HepG2 (cell line): ENCODE measurements around the gene SEMA4B. TPM values are rescaled to one million over a fixed set of nuclear protein-coding genes. Genes with fewer than 3 reads are reported as not detected.

ENCODE experiments used
- AGO1 ChIP-seq: fragments of 200-400 bp; formaldehyde crosslinking; IDR thresholded peaks from 2 replicates; pipeline ENCODE4 v1.6.1; 2017; ENCODE audit warnings: mild to moderate bottlenecking, low read depth, low read length, moderate library complexity; ENCODE audit not compliant: poor library complexity, severe bottlenecking
- CREB1 ChIP-seq, 2 experiments: fragments of 450-650 bp in 1 of 2; IDR thresholded peaks; 2 replicates each; pipeline ENCODE4 v1.6.1; 2016 to 2017; ENCODE audit warnings: control low read depth in 1 of 2, mild to moderate bottlenecking in 1 of 2, missing compliant biosample characterization in 1 of 2, missing genetic modification characterization in 1 of 2
- DPF2 ChIP-seq: sonication (generic); formaldehyde crosslinking; IDR thresholded peaks from 2 replicates; pipeline ENCODE4 v1.4.0; 2020; ENCODE audit warnings: mild to moderate bottlenecking, low read depth, missing genetic modification reagents, borderline replicate concordance
- SMAD1 ChIP-seq: sonication (generic); formaldehyde crosslinking; IDR thresholded peaks from 2 replicates; pipeline ENCODE4 v1.4.0; 2020; ENCODE audit warnings: missing genetic modification reagents, low read depth, mild to moderate bottlenecking, borderline replicate concordance
- SNAPC2 ChIP-seq: sonication (generic); formaldehyde crosslinking; IDR thresholded peaks from 2 replicates; pipeline ENCODE4 v1.8.1; 2022; ENCODE audit warnings: mild to moderate bottlenecking, missing genetic modification reagents
- ZBTB20 ChIP-seq: sonication (generic); formaldehyde crosslinking; IDR thresholded peaks from 2 replicates; pipeline ENCODE4 v1.8.1; 2023; ENCODE audit warnings: missing genetic modification reagents, low read depth, mild to moderate bottlenecking, borderline replicate concordance
- ZC3H13 ChIP-seq: sonication (generic); formaldehyde crosslinking; IDR thresholded peaks from 2 replicates; pipeline ENCODE4 v1.8.1; 2023; ENCODE audit warnings: mild to moderate bottlenecking, missing genetic modification reagents, moderate library complexity
- polyA plus RNA-seq, 8 experiments: library from polyadenylated mRNA; depleted of rRNA in 3 of 8; stranded (reverse) in 7 of 8; unstranded in 1 of 8; fragments of >200 nt; fragmentation: Illumina TruSeq in 4 of 8; extraction: Trizol in 4 of 8; gene quantifications; 2 replicates each; pipeline versions ENCODE4 v1.2.1 to v1.2.3, GENCODE V29; 2011 to 2016; ENCODE audit warnings: low read depth in 4 of 8, missing spikeins in 1 of 8, mixed read lengths in 1 of 8; ENCODE audit not compliant: insufficient read depth in 1 of 8
- total RNA-seq, 5 experiments: library from RNA; depleted of rRNA; stranded (reverse); fragments of >200 nt; fragmentation: Illumina TruSeq; extraction: Trizol; gene quantifications; 2 replicates each; pipeline ENCODE4 v1.2.3, GENCODE V29; 2016; ENCODE audit warnings: low read depth in 1 of 5
- TF ChIP-seq, protein P1 (sequence below): sonication (generic); formaldehyde crosslinking; IDR thresholded peaks from 2 replicates; pipeline ENCODE4 v1.5.0; 2020; ENCODE audit warnings: missing genetic modification reagents, mild to moderate bottlenecking, borderline replicate concordance
- TF ChIP-seq, protein P2 (sequence below): IDR thresholded peaks from 2 replicates; pipeline ENCODE4 v1.6.1; 2016; ENCODE audit warnings: missing compliant biosample characterization, missing genetic modification reagents, borderline replicate concordance
- TF ChIP-seq, protein P3 (sequence below): sonication (generic); formaldehyde crosslinking; IDR thresholded peaks from 2 replicates; pipeline ENCODE4 v1.5.1; 2020; ENCODE audit warnings: missing genetic modification reagents, mild to moderate bottlenecking, borderline replicate concordance
- TF ChIP-seq, protein P4 (sequence below): IDR thresholded peaks from 2 replicates; pipeline ENCODE4 v1.6.1; 2016; ENCODE audit warnings: low read depth, borderline replicate concordance
- TF ChIP-seq, protein P5 (sequence below), 2 experiments: fragments of 450-650 bp in 1 of 2; sonication (generic) in 1 of 2; formaldehyde crosslinking in 1 of 2; IDR thresholded peaks; 2 replicates each; pipeline versions ENCODE4 v1.6.1 to v1.8.0; 2016 to 2022; ENCODE audit warnings: antibody characterized with exemption in 1 of 2, mild to moderate bottlenecking in 1 of 2, missing genetic modification reagents in 1 of 2

The SEMA4B gene
- total and polyA plus RNA-seq, 2 of the 13 experiments (the other 11 are each of a cell fraction or from before 2014, with no cell fraction given): 2.1 to 17.0 TPM

DNA sequence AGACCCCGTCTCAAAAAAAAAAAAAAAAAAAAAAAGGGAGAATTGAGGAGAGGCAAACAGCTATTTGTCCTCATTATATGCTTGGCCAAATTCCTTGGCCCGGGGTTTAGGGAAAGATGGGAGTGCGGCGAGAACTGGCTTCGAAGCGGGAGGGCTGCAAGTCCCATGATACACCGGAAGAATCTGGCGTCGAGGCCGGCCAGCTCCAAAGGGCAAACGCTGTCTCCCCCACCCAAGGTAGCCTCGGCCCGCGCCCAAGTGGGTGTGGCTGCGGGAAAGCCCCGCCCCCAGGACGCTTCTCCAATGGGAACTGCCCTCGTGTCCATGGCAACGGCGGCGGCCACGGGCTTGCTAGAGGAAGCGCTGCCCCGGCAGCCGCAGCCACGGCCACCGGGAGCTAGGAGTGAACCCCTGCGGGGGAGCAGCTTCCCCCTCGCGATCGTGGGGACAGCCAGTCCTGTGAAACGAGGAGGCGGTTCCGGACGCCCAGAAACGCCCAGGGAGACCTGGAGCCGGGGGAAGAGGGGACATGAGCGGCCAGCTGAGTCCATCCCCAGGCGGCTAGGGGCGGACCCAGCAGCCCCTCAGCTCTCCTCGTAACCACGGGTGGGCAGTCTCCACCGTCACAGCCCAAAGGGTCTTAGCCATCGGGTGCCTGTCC, 48.2 kb downstream of the SEMA4B start, which contains the start of gene TTLL13 (continued):
- TF ChIP-seq, protein P1, sequence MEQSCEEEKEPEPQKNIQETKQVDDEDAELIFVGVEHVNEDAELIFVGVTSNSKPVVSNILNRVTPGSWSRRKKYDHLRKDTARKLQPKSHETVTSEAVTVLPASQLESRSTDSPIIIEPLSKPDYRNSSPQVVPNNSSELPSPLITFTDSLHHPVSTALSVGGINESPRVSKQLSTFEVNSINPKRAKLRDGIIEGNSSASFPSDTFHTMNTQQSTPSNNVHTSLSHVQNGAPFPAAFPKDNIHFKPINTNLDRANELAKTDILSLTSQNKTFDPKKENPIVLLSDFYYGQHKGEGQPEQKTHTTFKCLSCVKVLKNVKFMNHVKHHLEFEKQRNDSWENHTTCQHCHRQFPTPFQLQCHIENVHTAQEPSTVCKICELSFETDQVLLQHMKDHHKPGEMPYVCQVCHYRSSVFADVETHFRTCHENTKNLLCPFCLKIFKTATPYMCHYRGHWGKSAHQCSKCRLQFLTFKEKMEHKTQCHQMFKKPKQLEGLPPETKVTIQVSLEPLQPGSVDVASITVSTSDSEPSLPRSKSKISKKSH: peak; percentile 48; the same call in 1 of the 2 replicates
- TF ChIP-seq, protein P2, sequence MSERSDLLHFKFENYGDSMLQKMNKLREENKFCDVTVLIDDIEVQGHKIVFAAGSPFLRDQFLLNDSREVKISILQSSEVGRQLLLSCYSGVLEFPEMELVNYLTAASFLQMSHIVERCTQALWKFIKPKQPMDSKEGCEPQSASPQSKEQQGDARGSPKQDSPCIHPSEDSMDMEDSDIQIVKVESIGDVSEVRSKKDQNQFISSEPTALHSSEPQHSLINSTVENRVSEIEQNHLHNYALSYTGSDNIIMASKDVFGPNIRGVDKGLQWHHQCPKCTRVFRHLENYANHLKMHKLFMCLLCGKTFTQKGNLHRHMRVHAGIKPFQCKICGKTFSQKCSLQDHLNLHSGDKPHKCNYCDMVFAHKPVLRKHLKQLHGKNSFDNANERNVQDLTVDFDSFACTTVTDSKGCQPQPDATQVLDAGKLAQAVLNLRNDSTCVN (CRISPR knock-in tag): peak; percentile 21; the same call in 1 of the 2 replicates
- TF ChIP-seq SNAPC2 (CRISPR knock-in tag): 0 out of 2 replicates have a peak, but pooled peaks have one; percentile 57
- TF ChIP-seq, protein P3, sequence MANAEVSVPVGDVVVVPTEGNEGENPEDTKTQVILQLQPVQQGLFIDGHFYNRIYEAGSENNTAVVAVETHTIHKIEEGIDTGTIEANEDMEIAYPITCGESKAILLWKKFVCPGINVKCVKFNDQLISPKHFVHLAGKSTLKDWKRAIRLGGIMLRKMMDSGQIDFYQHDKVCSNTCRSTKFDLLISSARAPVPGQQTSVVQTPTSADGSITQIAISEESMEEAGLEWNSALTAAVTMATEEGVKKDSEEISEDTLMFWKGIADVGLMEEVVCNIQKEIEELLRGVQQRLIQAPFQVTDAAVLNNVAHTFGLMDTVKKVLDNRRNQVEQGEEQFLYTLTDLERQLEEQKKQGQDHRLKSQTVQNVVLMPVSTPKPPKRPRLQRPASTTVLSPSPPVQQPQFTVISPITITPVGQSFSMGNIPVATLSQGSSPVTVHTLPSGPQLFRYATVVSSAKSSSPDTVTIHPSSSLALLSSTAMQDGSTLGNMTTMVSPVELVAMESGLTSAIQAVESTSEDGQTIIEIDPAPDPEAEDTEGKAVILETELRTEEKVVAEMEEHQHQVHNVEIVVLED: 0 out of 2 replicates have a peak, but pooled peaks have one; percentile 31
- no peak for TF ChIP-seq ZC3H13 (CRISPR knock-in tag)
- TF ChIP-seq SMAD1 (CRISPR knock-in tag): no peak
- TF ChIP-seq CREB1 (IDR thresholded peaks at IDR 0.05): no peak
- TF ChIP-seq CREB1 (CRISPR knock-in tag; IDR thresholded peaks at IDR 0.05): 0 out of 2 replicates have a peak, but pooled peaks have one; percentile 11
- TF ChIP-seq DPF2: no peak
- peak; percentile 50; the same call in 1 of the 2 replicates for TF ChIP-seq ZBTB20 (CRISPR knock-in tag)
- TF ChIP-seq, protein P4, sequence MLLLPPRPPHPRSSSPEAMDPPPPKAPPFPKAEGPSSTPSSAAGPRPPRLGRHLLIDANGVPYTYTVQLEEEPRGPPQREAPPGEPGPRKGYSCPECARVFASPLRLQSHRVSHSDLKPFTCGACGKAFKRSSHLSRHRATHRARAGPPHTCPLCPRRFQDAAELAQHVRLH (CRISPR knock-in tag): no peak; the same call in 1 of the 2 replicates
- no peak for TF ChIP-seq AGO1
- TF ChIP-seq, protein P5, sequence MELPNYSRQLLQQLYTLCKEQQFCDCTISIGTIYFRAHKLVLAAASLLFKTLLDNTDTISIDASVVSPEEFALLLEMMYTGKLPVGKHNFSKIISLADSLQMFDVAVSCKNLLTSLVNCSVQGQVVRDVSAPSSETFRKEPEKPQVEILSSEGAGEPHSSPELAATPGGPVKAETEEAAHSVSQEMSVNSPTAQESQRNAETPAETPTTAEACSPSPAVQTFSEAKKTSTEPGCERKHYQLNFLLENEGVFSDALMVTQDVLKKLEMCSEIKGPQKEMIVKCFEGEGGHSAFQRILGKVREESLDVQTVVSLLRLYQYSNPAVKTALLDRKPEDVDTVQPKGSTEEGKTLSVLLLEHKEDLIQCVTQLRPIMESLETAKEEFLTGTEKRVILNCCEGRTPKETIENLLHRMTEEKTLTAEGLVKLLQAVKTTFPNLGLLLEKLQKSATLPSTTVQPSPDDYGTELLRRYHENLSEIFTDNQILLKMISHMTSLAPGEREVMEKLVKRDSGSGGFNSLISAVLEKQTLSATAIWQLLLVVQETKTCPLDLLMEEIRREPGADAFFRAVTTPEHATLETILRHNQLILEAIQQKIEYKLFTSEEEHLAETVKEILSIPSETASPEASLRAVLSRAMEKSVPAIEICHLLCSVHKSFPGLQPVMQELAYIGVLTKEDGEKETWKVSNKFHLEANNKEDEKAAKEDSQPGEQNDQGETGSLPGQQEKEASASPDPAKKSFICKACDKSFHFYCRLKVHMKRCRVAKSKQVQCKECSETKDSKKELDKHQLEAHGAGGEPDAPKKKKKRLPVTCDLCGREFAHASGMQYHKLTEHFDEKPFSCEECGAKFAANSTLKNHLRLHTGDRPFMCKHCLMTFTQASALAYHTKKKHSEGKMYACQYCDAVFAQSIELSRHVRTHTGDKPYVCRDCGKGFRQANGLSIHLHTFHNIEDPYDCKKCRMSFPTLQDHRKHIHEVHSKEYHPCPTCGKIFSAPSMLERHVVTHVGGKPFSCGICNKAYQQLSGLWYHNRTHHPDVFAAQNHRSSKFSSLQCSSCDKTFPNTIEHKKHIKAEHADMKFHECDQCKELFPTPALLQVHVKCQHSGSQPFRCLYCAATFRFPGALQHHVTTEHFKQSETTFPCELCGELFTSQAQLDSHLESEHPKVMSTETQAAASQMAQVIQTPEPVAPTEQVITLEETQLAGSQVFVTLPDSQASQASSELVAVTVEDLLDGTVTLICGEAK (IDR thresholded peaks at IDR 0.05): no peak
- TF ChIP-seq, protein P5 (CRISPR knock-in tag; IDR thresholded peaks at IDR 0.05): peak; percentile 44; the same call in 1 of the 2 replicates
